ENCODE data around the gene SPRR2E.

GRCh38 chr1:153119491-153119971 lies 25.2 kb upstream of the SPRR2E start:
- TF ChIP-seq CTCF (conservative IDR thresholded peaks at IDR 0.05) (no peak), ZFX (IDR thresholded peaks at IDR 0.05) (no peak)

Measured in C4-2B (cell line).